Measurements from ENCODE around the gene CHST15.
"Not testable (repeated sequence)": the region's sequence is repeated elsewhere in the genome, so short reads cannot be mapped to it uniquely, and the experiment has no call there.

Gene CHST15

GRCh38 chr10:124124123-124124768 is 30.8 kb upstream of the CHST15 start:
- no peak for DNase-seq (ENCODE audit: low read depth)

GRCh38 chr10:124123156-124123555 is 29.8 kb upstream of the CHST15 start:
- DNase-seq (ENCODE audit: low read depth) = no peak

GRCh38 chr10:124122211-124122610 is 28.8 kb upstream of the CHST15 start:
- DNase-seq (ENCODE audit: low read depth) = no peak

- DNase-seq (ENCODE audit: low read depth) = no peak
These were observed 27.1 kb upstream of the CHST15 start for GRCh38 chr10:124120410-124121061.

GRCh38 chr10:124119946-124120345 is 26.5 kb upstream of the CHST15 start:
- DNase-seq (ENCODE audit: low read depth) = no peak

- DNase-seq (ENCODE audit: low read depth) = no peak
These were observed 25.8 kb upstream of the CHST15 start for GRCh38 chr10:124119216-124119615.

GRCh38 chr10:124117833-124118232 is 24.4 kb upstream of the CHST15 start:
- DNase-seq (ENCODE audit: low read depth) = no peak

- DNase-seq (ENCODE audit: low read depth) = no peak
These were observed 24.1 kb upstream of the CHST15 start for GRCh38 chr10:124117511-124117785.

- DNase-seq (ENCODE audit: low read depth) = no peak
These were observed 23.5 kb upstream of the CHST15 start for GRCh38 chr10:124116771-124117510.

- DNase-seq (ENCODE audit: low read depth) = no peak
These were observed 21.3 kb upstream of the CHST15 start for GRCh38 chr10:124114696-124115095.

- no peak for DNase-seq (ENCODE audit: low read depth)
These were observed 19.6 kb upstream of the CHST15 start for GRCh38 chr10:124112891-124113580.

- DNase-seq (ENCODE audit: low read depth) = no peak
These were observed 17.5 kb upstream of the CHST15 start for GRCh38 chr10:124110882-124111281.

- DNase-seq (ENCODE audit: low read depth) = no peak
These were observed 15.9 kb upstream of the CHST15 start for GRCh38 chr10:124109261-124109660.

- DNase-seq (ENCODE audit: low read depth) = no peak
These were observed 13.7 kb upstream of the CHST15 start for GRCh38 chr10:124107072-124107471.

GRCh38 chr10:124106241-124106879 is 13.0 kb upstream of the CHST15 start:
- DNase-seq (ENCODE audit: low read depth) = no peak

- no peak for DNase-seq (ENCODE audit: low read depth)
These were observed 12.2 kb upstream of the CHST15 start for GRCh38 chr10:124105594-124105993.

GRCh38 chr10:124105045-124105444 is 11.6 kb upstream of the CHST15 start:
- no peak for DNase-seq (ENCODE audit: low read depth)

GRCh38 chr10:124104011-124104627 is 10.7 kb upstream of the CHST15 start:
- DNase-seq (ENCODE audit: low read depth) = no peak

GRCh38 chr10:124101351-124101750 is 8.0 kb upstream of the CHST15 start:
- no peak for DNase-seq (ENCODE audit: low read depth)

GRCh38 chr10:124100651-124101050 is 7.3 kb upstream of the CHST15 start:
- DNase-seq (ENCODE audit: low read depth) = not testable (repeated sequence)

GRCh38 chr10:124100124-124100523 is 6.7 kb upstream of the CHST15 start:
- DNase-seq (ENCODE audit: low read depth) = no peak

GRCh38 chr10:124099604-124100003 is 6.2 kb upstream of the CHST15 start:
- no peak for DNase-seq (ENCODE audit: low read depth)
